Small intestine (tissue), 7 donors: ENCODE data around the gene CADM2. TPM values are rescaled to one million over a fixed set of nuclear protein-coding genes. Genes with fewer than 3 reads are reported as not detected.

ENCODE experiments used
- DNase-seq, 2 donors: peaks; one replicate each; pipeline versions ENCODE4 v3.0.0 to v3.0.0-alpha.2; 2013
- FAIRE-seq: peaks from 2 replicates; lab custom pipeline; 2012; peaks lifted over from hg19 to GRCh38; lab: Jason Lieb, UNC
- H3K27ac ChIP-seq, 3 donors: one replicate each; pipeline ENCODE4 v1.5.1; 2013; ENCODE audit warnings: low read length in 2 of 3, mild to moderate bottlenecking in 2 of 3, control low read depth in 1 of 3, inconsistent platforms in 1 of 3, low read depth in 1 of 3, moderate library complexity in 1 of 3
- H3K27me3 ChIP-seq, 3 donors: one replicate each; pipeline ENCODE4 v1.6.1; 2013; ENCODE audit warnings: low read length in 3 of 3, inconsistent platforms in 1 of 3; ENCODE audit not compliant: control insufficient read depth in 3 of 3, insufficient read depth in 3 of 3
- H3K36me3 ChIP-seq, 3 donors: one replicate each; pipeline ENCODE4 v1.6.1; 2013; ENCODE audit warnings: low read length in 3 of 3, inconsistent platforms in 1 of 3, low read depth in 1 of 3, mild to moderate bottlenecking in 1 of 3, moderate library complexity in 1 of 3; ENCODE audit not compliant: control insufficient read depth in 3 of 3, insufficient read depth in 2 of 3
- H3K4me1 ChIP-seq, 3 donors: one replicate each; pipeline ENCODE4 v1.6.1; 2013; ENCODE audit warnings: low read length in 2 of 3, inconsistent platforms in 1 of 3, low read depth in 1 of 3, mild to moderate bottlenecking in 1 of 3, moderate library complexity in 1 of 3; ENCODE audit not compliant: control insufficient read depth in 3 of 3, insufficient read depth in 2 of 3
- H3K4me3 ChIP-seq, 3 donors: one replicate each; pipeline ENCODE4 v1.5.1; 2013; ENCODE audit warnings: low read length in 3 of 3, control low read depth in 1 of 3, inconsistent platforms in 1 of 3, low read depth in 1 of 3, mild to moderate bottlenecking in 1 of 3, moderate library complexity in 1 of 3
- H3K9me3 ChIP-seq, 2 donors: one replicate each; pipeline ENCODE4 v1.6.1; 2013; ENCODE audit warnings: low read depth in 1 of 2, low read length in 1 of 2; ENCODE audit not compliant: control insufficient read depth in 2 of 2, insufficient read depth in 1 of 2
- WGBS, 3 donors: extraction: QIAGEN DNeasy Blood & Tissue Kit; methylation state at CpG; one replicate each; pipeline ENCODE4 v1.1.7; 2013; 5-methylcytosine and 5-hydroxymethylcytosine counted together
- polyA plus RNA-seq, 4 donors: library from polyadenylated mRNA; stranded (reverse) in 3 of 4; unstranded in 1 of 4; fragments of 200-250 nt in 3 of 4; fragments of 120-200 nt in 1 of 4; gene quantifications; one replicate each; pipeline versions ENCODE4 v1.2.1 to v1.2.3, GENCODE V29; 2013
- donor health status: healthy with polysubstance abuse.
- donor health status: control.
- donor health status: control.
- donor health status: Bipolar disorder and iron deficiency.
- donor health status: healthy.

Gene CADM2
- polyA plus RNA-seq, 4 donors, result 0.95 to 2.4 TPM; not detected in 2

- no peaks in the 10 kb centered on the region for H3K9me3 ChIP-seq
- no peak overlapping the region for H3K4me3 ChIP-seq
- no peaks in the 10 kb centered on the region for H3K4me1 ChIP-seq
- H3K36me3 ChIP-seq, result no peaks in the 10 kb centered on the region
- H3K27ac ChIP-seq, result no peak overlapping the region
- WGBS, 3 donors, result 42 to 62% (median 50%) methylated on average over 1 of the region's 1 CpG
- no peak for DNase-seq
- no peaks in the 10 kb centered on the region for H3K27me3 ChIP-seq
- no peak for FAIRE-seq
Measured at GRCh38 chr3:85525264-85525663, 566.5 kb downstream of the CADM2 start.

GRCh38 chr3:85533586-85533985 lies 574.8 kb downstream of the CADM2 start:
- Histone ChIP-seq H3K27ac (no peak overlapping the region), H3K4me1 (no peaks in the 10 kb centered on the region), H3K36me3 (no peaks in the 10 kb centered on the region), H3K27me3 (no peaks in the 10 kb centered on the region), H3K4me3 (no peak overlapping the region), H3K9me3 (no peaks in the 10 kb centered on the region)
- WGBS, 3 donors, result 85 to 90% (median 89%) methylated on average over 2 of the region's 2 CpGs
- FAIRE-seq, result no peak
- no peak for DNase-seq

- H3K9me3 ChIP-seq, result no peaks in the 10 kb centered on the region
- no peaks in the 10 kb centered on the region for H3K36me3 ChIP-seq
- FAIRE-seq, result no peak
- H3K27me3 ChIP-seq, result no peaks in the 10 kb centered on the region
- 47 to 65% (median 54%) methylated on average over 2 of the region's 2 CpGs for WGBS, 3 donors
- DNase-seq, result no peak
- H3K4me3 ChIP-seq, result no peak overlapping the region
- H3K27ac ChIP-seq, result no peak overlapping the region
- no peaks in the 10 kb centered on the region for H3K4me1 ChIP-seq
Measured at GRCh38 chr3:85535517-85535916, 576.7 kb downstream of the CADM2 start.

- no peak for FAIRE-seq
- WGBS, 3 donors, result 66 to 78% (median 67%) methylated on average over 1 of the region's 1 CpG
- DNase-seq, result no peak
- H3K27ac ChIP-seq, result no peak overlapping the region
- no peaks in the 10 kb centered on the region for H3K9me3 ChIP-seq
- H3K4me3 ChIP-seq, result no peak overlapping the region
- H3K4me1 ChIP-seq, result no peaks in the 10 kb centered on the region
- no peaks in the 10 kb centered on the region for H3K27me3 ChIP-seq
- H3K36me3 ChIP-seq, result no peaks in the 10 kb centered on the region
Measured at GRCh38 chr3:85539232-85539631, 580.4 kb downstream of the CADM2 start.

- no peaks in the 10 kb centered on the region for H3K4me1 ChIP-seq
- 63 to 69% (median 66%) methylated on average over 10 of the region's 10 CpGs for WGBS, 3 donors
- no peak for FAIRE-seq
- no peak overlapping the region for H3K27ac ChIP-seq
- H3K9me3 ChIP-seq, result no peaks in the 10 kb centered on the region
- no peaks in the 10 kb centered on the region for H3K27me3 ChIP-seq
- no peak overlapping the region for H3K4me3 ChIP-seq
- H3K36me3 ChIP-seq, result no peaks in the 10 kb centered on the region
- no peak for DNase-seq
Measured at GRCh38 chr3:85554153-85554552, 595.4 kb downstream of the CADM2 start.

DNA sequence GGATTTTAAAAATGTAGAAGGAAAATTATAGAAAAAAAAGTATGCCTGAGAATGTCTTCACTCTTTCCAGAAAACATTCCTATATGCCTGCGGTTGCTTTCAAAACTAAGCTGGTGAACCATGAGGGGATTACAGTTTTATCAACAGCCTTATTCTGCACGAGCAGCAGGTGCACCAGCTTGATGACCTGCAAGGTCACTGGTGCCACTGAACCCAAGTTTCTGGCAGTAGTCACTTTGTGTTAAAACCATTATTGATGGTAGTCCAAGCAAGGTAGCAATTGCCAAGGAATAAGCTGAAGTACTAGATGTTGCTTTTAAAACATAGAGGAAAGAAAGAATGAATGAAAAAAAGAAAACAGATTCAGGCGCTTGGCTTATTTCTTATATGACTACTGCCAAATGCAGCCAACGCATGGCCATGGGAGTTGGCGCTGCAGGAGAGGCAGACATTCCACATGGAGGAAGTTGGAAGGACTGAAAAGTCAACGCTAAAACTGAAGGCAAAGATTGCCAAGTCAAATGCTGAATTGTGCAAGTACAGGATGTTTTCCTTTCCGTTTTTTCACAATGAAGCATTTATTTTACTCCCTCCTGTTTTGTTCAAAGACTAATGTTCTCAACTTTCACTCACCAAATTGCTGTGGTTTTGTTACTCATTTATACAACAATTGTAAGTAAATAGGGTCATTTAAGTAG lies 601.4 kb downstream of the CADM2 start:
- no peak overlapping the region for H3K27ac ChIP-seq
- DNase-seq, result no peak
- H3K4me1 ChIP-seq, result no peaks in the 10 kb centered on the region
- H3K36me3 ChIP-seq, result no peaks in the 10 kb centered on the region
- 59 to 63% (median 60%) methylated on average over 7 of the region's 7 CpGs for WGBS, 3 donors
- no peaks in the 10 kb centered on the region for H3K9me3 ChIP-seq
- FAIRE-seq, result no peak
- no peaks in the 10 kb centered on the region for H3K27me3 ChIP-seq
- H3K4me3 ChIP-seq, result no peak overlapping the region

- Histone ChIP-seq H3K27ac (no peak overlapping the region), H3K4me3 (no peak overlapping the region), H3K36me3 (no peaks in the 10 kb centered on the region), H3K4me1 (no peaks in the 10 kb centered on the region), H3K27me3 (no peaks in the 10 kb centered on the region), H3K9me3 (no peaks in the 10 kb centered on the region)
- FAIRE-seq, result no peak
- 5 to 9% (median 7%) methylated on average over 5 of the region's 5 CpGs for WGBS, 3 donors
- DNase-seq, result peak; percentile 1 to 7
Measured at GRCh38 chr3:85567071-85567676, 608.4 kb downstream of the CADM2 start.

GRCh38 chr3:85570819-85571218 lies 612.0 kb downstream of the CADM2 start:
- Histone ChIP-seq H3K9me3 (no peaks in the 10 kb centered on the region), H3K27ac (no peak overlapping the region), H3K4me3 (no peak overlapping the region), H3K36me3 (no peaks in the 10 kb centered on the region), H3K27me3 (no peaks in the 10 kb centered on the region), H3K4me1 (no peaks in the 10 kb centered on the region)
- FAIRE-seq (no peak), DNase-seq (no peak)
- WGBS, 3 donors, result 78 to 82% (median 79%) methylated on average over 3 of the region's 3 CpGs
